Islet of Langerhans (tissue), 1 donor: ENCODE measurements around the gene SIAH3.

Source experiments
- FAIRE-seq: peaks from one replicate; lab custom pipeline; 2011; peaks lifted over from hg19 to GRCh38; lab: Jason Lieb, UNC

Gene SIAH3

DNA sequence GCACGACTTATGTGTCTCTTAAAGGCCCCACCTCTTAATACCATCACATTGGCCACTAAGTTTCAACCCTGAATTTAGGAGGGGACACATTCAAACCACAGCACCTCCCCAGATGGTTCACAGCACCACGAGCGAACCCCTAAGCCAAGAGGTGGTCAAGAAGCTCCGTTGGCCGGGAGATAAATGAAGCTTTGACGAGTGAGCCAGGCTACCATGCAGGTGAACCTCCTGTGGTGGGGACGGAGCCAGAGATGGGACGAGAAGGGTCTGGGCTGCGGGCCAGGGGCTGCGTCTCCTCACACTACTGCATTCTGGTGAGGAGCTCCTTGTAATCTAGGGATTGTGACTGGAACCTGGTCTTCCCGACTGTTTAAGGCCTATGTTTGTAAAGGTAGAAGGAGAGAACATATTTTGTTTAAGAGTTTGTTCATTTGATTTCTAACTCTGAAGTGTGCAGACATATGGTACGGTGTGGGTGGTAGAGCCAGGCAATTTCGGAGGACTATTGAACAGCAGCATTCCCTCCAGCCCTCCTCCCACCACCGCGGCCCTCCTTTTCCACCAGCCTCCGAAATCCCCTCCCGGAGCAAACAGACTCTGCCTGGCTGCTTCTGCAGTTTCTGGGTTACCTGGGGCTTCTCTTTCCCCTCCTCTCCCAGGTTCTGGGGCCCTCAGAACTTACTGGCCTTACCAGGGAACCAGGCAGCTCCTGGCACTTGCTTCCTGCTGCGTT, 31.3 kb downstream of the SIAH3 start:
- FAIRE-seq, result no peak

GRCh38 chr13:45817833-45818232, 33.7 kb downstream of the SIAH3 start:
- FAIRE-seq, result no peak

DNA sequence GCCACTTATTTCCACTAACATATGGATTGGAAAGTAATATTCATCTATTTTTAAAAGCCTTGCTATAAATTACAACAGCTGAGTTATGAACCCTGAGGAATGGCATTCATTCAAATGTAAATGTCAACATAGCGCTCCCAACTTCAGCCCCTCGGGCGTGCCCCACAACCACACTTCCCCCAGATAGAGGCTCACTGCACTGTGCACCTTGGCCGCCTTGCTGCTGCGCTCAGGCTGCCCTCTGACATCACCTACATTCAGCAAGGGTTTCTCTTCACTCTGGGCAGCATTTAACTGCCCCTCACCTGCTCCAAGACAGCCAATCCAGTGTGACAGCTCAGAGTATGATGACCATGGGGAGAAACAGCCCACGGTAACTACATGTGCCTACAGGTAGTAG, 35.1 kb downstream of the SIAH3 start:
- FAIRE-seq, result no peak

GRCh38 chr13:45812695-45813372, 38.7 kb downstream of the SIAH3 start:
- FAIRE-seq, result no peak

DNA sequence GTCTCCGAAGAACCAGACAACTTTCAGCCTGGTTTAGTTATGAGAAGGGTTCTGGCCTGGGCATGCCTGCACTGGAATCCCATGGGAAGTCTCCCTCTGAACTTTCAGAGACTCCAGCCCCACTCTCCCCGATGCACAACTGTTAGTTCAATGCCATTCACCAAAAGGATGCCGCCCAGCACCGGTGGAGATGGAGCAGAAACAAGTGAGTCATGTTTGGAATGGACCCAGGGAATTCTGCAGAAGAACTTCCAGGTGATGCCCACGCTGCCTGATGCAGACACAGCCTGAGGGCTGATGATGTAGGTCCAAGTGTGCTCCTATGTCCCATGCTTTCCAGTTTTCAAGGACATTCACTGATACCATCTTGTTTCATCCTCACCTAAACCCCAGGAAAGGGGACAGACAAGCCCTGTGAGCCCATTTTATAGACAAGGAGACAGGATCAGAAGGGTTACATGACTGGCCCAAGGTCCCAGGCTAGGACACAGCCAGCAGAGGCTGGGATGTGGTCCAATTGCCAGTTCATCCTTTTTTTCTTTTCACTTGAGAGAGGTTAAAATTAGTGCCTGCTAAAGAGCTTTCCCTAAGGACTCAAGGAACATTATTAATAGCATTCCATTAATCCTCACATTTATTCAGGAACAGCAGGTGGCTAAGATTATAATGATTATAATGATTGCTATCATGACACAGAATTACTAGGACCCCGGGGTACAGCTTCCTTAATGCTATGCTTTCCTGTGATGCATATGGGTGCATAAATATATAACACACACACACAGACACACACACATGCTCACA, 39.5 kb downstream of the SIAH3 start:
- no peak for FAIRE-seq

DNA sequence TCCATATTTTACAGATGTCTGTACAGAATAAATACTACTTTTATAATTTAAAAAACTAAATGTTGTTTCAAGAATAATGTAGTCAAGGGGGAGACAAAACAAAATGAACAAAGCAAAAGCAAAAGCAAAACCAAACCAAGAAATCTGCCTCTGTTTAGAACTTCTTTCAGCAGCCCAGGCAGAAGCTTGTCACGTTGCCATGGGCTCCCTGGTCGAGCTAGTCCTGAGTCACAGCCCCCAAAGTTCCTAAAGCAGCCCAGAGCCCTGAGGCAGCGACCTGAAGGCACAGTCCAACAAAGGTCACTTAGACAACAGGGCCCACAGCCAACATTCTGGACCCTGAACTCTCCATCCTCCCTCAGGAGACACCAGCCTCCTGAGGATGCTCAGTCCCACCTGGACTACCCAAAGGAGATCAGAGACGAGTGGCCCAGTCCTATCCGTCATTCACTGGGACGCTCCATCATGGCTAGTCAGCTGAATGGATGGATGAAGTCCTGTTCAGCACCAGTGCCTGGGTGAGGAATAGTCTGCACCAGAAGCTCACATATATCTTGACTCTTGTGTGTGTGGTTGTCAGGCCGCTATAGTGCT, 41.7 kb downstream of the SIAH3 start:
- no peak for FAIRE-seq

DNA sequence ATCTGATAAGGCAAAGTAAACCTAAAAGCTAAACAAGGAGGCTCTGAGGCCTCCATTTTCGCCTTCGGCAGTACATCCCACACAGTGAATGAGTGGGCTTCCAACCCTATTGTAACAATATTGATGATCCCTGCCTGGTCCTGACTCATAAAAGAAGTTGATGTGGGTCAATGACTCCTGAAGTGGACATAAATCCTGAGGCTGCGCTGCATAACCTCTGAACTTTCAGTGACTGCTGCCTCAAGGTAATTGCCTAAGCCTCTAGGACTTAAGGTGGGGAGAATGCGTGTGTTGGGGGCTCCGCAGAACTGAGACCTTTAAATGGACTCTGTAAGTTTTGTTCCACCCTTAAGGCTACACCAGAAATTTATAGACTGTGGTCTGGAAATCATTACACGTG, 42.6 kb downstream of the SIAH3 start:
- no peak for FAIRE-seq

- peak; percentile 64 for FAIRE-seq
Observed at GRCh38 chr13:45807520-45808099, 43.9 kb downstream of the SIAH3 start.

DNA sequence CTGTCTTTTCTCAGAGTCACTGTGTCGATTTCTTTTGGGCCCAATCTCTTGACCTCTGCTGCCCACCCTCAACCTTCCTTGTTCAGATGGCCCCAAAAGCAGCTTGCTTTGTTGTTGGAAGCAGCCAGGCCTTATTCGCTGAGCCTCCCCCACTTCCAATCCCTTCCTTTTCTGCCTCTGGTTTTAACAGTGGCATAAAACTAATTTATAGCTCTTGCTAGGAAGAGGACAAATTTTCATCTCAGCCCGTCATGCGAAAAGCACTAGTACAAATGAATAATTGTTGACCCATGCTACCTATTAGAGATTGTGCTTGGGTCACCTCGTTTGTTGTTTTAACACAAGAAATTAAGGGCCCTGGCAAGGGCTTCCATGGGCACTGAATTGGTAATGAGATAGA, 51.1 kb downstream of the SIAH3 start:
- no peak for FAIRE-seq

DNA sequence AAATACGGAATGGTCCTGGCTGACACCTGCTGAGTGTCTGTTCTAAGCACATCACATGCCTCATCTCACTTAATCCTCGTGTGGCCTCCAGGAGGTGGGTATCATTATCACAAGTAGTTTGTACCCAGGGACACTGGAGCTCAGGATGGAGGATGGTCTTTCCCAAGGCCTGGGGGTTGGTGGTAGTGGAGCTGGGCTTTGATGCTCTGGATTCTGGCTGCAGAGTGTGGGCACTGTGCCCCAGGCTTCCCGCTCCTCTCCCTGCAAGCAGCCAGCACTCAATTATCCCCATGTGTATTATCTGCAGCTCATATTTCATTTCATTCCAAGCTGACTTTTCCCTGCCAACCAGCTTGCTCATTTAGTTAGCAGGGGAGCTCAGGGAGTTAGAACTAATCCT, 52.1 kb downstream of the SIAH3 start:
- FAIRE-seq, result no peak

- no peak for FAIRE-seq
Observed at GRCh38 chr13:45798851-45799250, 52.7 kb downstream of the SIAH3 start.

DNA sequence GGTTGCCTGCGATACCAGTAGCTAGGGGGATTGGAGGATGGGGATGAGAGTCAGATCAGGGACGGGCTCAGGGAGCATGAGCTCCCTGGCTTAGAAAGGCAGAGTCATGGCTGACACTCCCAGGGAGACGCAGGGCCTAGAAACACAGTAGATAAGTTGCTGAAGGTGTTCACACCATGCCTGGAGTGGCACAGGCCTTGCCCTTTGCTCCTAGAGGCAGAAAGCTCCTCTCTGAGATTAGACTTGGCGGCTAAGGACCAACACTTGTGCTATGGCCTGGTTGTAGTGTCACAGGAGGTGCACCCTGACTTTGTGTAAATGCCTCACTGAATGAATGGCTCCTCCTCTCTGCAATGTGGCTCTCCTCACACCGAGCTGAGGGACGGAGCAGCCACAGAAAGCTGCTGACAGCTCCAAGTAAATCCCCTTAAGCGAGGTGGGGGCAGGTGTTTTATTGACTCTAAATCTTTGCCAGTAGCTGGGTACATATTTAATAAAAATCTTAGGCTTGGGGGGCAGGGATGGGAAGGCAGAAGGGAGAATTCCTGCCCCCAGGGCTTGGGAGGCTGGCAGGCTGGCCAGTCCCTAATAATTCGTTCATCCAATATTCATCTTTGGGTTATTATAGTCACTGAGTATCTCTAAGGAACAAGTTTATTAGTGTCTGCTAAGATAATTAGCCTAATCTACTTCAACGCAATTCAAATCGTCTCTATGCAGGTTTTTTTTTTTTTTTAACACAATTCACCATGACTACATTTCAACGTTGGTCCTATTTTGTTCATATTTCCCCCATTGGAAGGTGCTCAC, 54.9 kb downstream of the SIAH3 start:
- no peak for FAIRE-seq

DNA sequence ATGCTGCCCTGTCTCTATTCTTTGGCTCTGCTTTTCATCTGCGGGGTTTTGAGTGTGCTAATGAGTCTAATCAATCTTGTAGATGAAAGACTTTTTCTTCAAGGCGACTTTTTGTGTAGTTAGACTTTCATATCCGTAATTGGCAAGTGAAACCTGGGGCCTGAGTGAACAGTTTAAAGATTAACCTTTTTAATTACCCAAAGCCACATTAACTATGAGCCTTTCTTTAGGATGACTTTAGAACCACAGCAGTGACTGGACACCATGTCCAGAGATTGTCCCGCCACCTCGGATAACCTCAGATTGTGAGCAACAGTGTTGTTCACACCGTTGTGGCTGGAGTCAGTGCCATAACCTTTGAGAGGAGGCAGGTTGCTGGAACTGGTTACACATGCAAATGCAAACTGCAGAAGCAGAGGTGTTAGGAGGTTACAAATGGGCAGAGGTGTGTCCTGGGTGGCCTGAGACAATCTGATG, 58.7 kb downstream of the SIAH3 start:
- no peak for FAIRE-seq

DNA sequence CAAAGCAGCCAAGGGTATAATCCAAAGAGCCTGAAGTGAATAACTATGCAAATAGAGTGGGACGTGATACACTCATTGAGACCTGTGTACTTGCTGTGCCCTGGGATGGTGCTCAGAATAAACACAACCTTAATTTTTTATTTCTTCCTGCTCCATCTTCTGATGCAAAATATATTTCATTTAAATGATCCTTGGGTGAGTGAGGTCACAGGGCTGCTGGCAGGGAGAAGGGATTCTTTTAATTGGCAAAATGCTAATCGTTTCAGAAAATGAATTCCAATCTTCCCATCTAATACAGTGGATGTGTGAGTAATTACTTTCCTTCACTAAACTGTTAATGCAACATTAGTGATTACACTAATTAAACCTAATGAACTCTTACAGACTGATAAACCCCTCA, 63.5 kb downstream of the SIAH3 start:
- FAIRE-seq, result no peak

- FAIRE-seq, result no peak
Observed at GRCh38 chr13:45787346-45787745, 64.2 kb downstream of the SIAH3 start.

GRCh38 chr13:45786293-45786920, 65.1 kb downstream of the SIAH3 start:
- no peak for FAIRE-seq

- no peak for FAIRE-seq
Observed at GRCh38 chr13:45784755-45785675, 66.5 kb downstream of the SIAH3 start.

- no peak for FAIRE-seq
Observed at GRCh38 chr13:45783346-45784043, 68.1 kb downstream of the SIAH3 start.
